DND-41 (cell line): ENCODE measurements around the gene NFIB.

Source experiments
- EZH2 ChIP-seq: IDR thresholded peaks from 3 replicates; pipeline ENCODE4 v1.6.1; 2012; ENCODE audit warnings: borderline replicate concordance, low read depth, mild to moderate bottlenecking, moderate library complexity, low read length, inconsistent platforms; ENCODE audit not compliant: severe bottlenecking
- TF ChIP-seq, protein P1 (sequence below): IDR thresholded peaks from 2 replicates; pipeline ENCODE4 v1.5.1; 2012; ENCODE audit warnings: borderline replicate concordance, low read length, moderate library complexity, mild to moderate bottlenecking; ENCODE audit not compliant: poor library complexity, severe bottlenecking; ENCODE audit errors: extremely low read depth

DNA sequence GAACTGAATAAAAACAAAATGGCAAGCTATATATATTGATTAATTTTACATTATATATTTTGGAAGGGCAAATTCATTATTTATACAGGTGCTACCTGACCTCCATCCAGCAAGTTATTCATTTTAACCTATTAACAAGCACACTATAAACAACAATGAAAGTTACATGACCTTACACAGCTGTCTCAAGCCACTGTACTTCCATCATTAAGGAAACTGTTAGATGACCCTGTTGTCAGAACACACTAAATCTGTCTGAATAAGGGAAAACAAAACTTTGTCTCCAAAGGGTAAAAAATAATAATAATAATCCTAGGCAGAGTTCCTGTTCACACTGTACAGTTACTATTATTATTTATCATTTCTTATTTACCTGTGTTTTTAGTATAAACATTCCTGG, 44.0 kb downstream of the NFIB start:
- TF ChIP-seq EZH2, result no peak
- TF ChIP-seq, protein P1, sequence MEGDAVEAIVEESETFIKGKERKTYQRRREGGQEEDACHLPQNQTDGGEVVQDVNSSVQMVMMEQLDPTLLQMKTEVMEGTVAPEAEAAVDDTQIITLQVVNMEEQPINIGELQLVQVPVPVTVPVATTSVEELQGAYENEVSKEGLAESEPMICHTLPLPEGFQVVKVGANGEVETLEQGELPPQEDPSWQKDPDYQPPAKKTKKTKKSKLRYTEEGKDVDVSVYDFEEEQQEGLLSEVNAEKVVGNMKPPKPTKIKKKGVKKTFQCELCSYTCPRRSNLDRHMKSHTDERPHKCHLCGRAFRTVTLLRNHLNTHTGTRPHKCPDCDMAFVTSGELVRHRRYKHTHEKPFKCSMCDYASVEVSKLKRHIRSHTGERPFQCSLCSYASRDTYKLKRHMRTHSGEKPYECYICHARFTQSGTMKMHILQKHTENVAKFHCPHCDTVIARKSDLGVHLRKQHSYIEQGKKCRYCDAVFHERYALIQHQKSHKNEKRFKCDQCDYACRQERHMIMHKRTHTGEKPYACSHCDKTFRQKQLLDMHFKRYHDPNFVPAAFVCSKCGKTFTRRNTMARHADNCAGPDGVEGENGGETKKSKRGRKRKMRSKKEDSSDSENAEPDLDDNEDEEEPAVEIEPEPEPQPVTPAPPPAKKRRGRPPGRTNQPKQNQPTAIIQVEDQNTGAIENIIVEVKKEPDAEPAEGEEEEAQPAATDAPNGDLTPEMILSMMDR, result no peak
